Keratinocyte (primary cell): ENCODE results near the gene ATP7A. TPM values are rescaled to one million over a fixed set of nuclear protein-coding genes. Genes with fewer than 3 reads are reported as not detected.
"Not testable (repeated sequence)": the region's sequence is repeated elsewhere in the genome, so short reads cannot be mapped to it uniquely, and the experiment has no call there.

Experiments
- DNase-seq: peaks from one replicate; pipeline ENCODE4 v3.0.0-alpha.2; 2011; ENCODE audit warnings: low read depth, missing footprints, low spot score
- FAIRE-seq: peaks from 2 replicates; lab custom pipeline; 2011; peaks lifted over from hg19 to GRCh38; lab: Jason Lieb, UNC
- H2AFZ ChIP-seq: 2 replicates; pipeline ENCODE4 v1.6.0; 2012; ENCODE audit warnings: low read length, control low read depth, inconsistent platforms; ENCODE audit not compliant: control insufficient read depth
- H3K27ac ChIP-seq: 2 replicates; pipeline ENCODE4 v1.5.1; 2011; ENCODE audit warnings: low read length; ENCODE audit not compliant: control insufficient read depth, insufficient read depth
- H3K27me3 ChIP-seq: 3 replicates; pipeline ENCODE4 v1.6.0; 2011; ENCODE audit warnings: low read length; ENCODE audit not compliant: control insufficient read depth, insufficient read depth; ENCODE audit errors: extremely low read depth
- H3K36me3 ChIP-seq, 2 experiments: 2 replicates in 1 of 2; 3 replicates in 1 of 2; pipeline ENCODE4 v1.5.1; 2011; ENCODE audit warnings: low read length in 2 of 2, mild to moderate bottlenecking in 1 of 2; ENCODE audit not compliant: control insufficient read depth in 2 of 2, insufficient read depth in 2 of 2; ENCODE audit errors: extremely low read depth in 1 of 2
- H3K4me1 ChIP-seq: 3 replicates; pipeline ENCODE4 v1.5.1; 2011; ENCODE audit warnings: low read length; ENCODE audit not compliant: control insufficient read depth, insufficient read depth; ENCODE audit errors: extremely low read depth
- H3K4me2 ChIP-seq: 3 replicates; pipeline ENCODE4 v1.6.0; 2011; ENCODE audit warnings: low read depth, low read length; ENCODE audit not compliant: control insufficient read depth, insufficient read depth; ENCODE audit errors: extremely low read depth
- H3K4me3 ChIP-seq, 3 experiments: fragments of 200-600 bp in 1 of 3; sonication (generic) in 1 of 3; 2 replicates in 2 of 3; 3 replicates in 1 of 3; pipeline ENCODE4 v1.5.1; 2011 to 2016; ENCODE audit warnings: low read length in 3 of 3, mild to moderate bottlenecking in 3 of 3, control low read depth in 2 of 3, inconsistent platforms in 1 of 3, low read depth in 1 of 3, mixed read lengths in 1 of 3, mixed run types in 1 of 3, moderate library complexity in 1 of 3; ENCODE audit not compliant: control insufficient read depth in 2 of 3, insufficient read depth in 2 of 3; ENCODE audit errors: extremely low read depth in 1 of 3
- H3K79me2 ChIP-seq: 2 replicates; pipeline ENCODE4 v1.6.0; 2012; ENCODE audit warnings: low read length; ENCODE audit not compliant: control insufficient read depth, insufficient read depth
- H3K9ac ChIP-seq: 3 replicates; pipeline ENCODE4 v1.6.0; 2011; ENCODE audit warnings: low read length; ENCODE audit not compliant: control insufficient read depth, insufficient read depth; ENCODE audit errors: extremely low read depth
- H3K9me1 ChIP-seq: 3 replicates; pipeline ENCODE4 v1.6.0; 2011; ENCODE audit warnings: low read length; ENCODE audit not compliant: control insufficient read depth, insufficient read depth; ENCODE audit errors: extremely low read depth
- H3K9me3 ChIP-seq: 2 replicates; pipeline ENCODE4 v1.5.1; 2012; ENCODE audit warnings: low read depth, low read length; ENCODE audit not compliant: control insufficient read depth
- H4K20me1 ChIP-seq: 3 replicates; pipeline ENCODE4 v1.6.0; 2011; ENCODE audit warnings: low read length; ENCODE audit not compliant: control insufficient read depth, insufficient read depth; ENCODE audit errors: extremely low read depth
- EZH2 ChIP-seq: IDR thresholded peaks from one replicate; pipeline ENCODE4 v1.6.1; 2012; ENCODE audit warnings: inconsistent platforms, mild to moderate bottlenecking, low read length, moderate library complexity
- dilution Hi-C: fragments of 300-500 bp; cut with MboI; formaldehyde crosslinking; loops from one replicate; pipeline ENCODE4 v1.7.0; 2020; ENCODE audit warnings: low sequenced_read_pairs; ENCODE audit not compliant: extremely low pct_ligation_motif_present
- polyA plus RNA-seq, 5 experiments: library from polyadenylated mRNA; depleted of rRNA in 3 of 5; stranded (reverse) in 3 of 5; stranded (forward) in 1 of 5; unstranded in 1 of 5; fragments of >200 nt; gene quantifications; 1 replicate in 1 of 5; 2 replicates in 3 of 5; 3 replicates in 1 of 5; pipeline versions ENCODE4 v1.2.1 to v1.2.3, GENCODE V29; 2011 to 2012; ENCODE audit warnings: missing spikeins in 2 of 5, low read depth in 1 of 5, low replicate concordance in 1 of 5
- TF ChIP-seq, protein P1 (sequence below), 3 experiments: IDR thresholded peaks in 1 of 3; conservative IDR thresholded peaks in 1 of 3; optimal IDR thresholded peaks in 1 of 3; 2 replicates in 2 of 3; 3 replicates in 1 of 3; pipeline versions ENCODE3 to v1.5.1; 2011; ENCODE audit warnings: low read length in 3 of 3, mild to moderate bottlenecking in 3 of 3, moderate library complexity in 2 of 3, control low read depth in 1 of 3, inconsistent platforms in 1 of 3; ENCODE audit not compliant: insufficient read depth in 2 of 3; ENCODE audit errors: extremely low read depth in 1 of 3

ATP7A gene
- polyA plus RNA-seq, 1 donor (not counting 4 experiments of a cell fraction or from before 2014, with no cell fraction given), result 4.0 TPM

DNA sequence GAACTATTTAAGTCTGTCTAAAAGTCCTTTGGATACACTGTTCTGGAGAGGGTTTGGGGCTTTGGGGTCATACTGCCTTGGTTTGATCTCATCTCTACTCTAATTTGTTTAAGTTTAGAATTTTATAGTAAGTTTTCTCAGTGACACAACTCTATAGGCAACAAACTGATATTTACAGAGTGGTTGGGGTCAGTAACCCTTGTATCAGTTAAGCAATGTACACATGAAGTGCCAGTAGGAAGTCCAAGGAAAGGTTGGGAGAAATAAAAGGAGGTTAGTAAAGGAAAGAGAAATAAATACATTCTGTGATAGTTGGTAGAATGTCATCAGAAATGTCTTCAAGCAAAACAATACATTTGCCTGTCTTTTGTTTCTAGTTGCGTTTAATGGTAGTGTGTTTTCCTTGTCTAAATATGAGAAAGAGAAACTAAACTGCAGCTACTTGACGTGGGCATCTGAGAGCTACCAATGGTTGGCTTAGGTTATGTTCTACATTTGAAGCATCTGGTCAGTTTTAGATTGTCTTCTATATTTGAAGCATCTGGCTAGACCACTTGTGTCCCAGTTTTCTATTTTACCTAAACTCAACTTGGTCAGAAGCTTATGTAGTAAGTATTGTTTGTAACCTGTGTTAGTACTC is 6.9 kb downstream of the ATP7A start:
- Histone ChIP-seq H3K9ac (no peak overlapping the region), H3K79me2 (no peaks in the 10 kb centered on the region), H2AFZ (no peak overlapping the region), H3K36me3 (no peaks in the 10 kb centered on the region), H3K9me1 (no peaks in the 10 kb centered on the region), H3K9me3 (no peaks in the 10 kb centered on the region), H4K20me1 (no peaks in the 10 kb centered on the region), H3K4me1 (no peaks in the 10 kb centered on the region), H3K27ac (no peak overlapping the region), H3K27me3 (no peaks in the 10 kb centered on the region), H3K4me3 (no peak overlapping the region), H3K4me2 (no peak overlapping the region)
- FAIRE-seq (no peak), DNase-seq (no peak)
- TF ChIP-seq EZH2, result no peak
- TF ChIP-seq, protein P1, sequence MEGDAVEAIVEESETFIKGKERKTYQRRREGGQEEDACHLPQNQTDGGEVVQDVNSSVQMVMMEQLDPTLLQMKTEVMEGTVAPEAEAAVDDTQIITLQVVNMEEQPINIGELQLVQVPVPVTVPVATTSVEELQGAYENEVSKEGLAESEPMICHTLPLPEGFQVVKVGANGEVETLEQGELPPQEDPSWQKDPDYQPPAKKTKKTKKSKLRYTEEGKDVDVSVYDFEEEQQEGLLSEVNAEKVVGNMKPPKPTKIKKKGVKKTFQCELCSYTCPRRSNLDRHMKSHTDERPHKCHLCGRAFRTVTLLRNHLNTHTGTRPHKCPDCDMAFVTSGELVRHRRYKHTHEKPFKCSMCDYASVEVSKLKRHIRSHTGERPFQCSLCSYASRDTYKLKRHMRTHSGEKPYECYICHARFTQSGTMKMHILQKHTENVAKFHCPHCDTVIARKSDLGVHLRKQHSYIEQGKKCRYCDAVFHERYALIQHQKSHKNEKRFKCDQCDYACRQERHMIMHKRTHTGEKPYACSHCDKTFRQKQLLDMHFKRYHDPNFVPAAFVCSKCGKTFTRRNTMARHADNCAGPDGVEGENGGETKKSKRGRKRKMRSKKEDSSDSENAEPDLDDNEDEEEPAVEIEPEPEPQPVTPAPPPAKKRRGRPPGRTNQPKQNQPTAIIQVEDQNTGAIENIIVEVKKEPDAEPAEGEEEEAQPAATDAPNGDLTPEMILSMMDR (optimal IDR thresholded peaks at IDR 0.05 in 1 of 3, IDR thresholded peaks at IDR 0.05 in 1 of 3, conservative IDR thresholded peaks at IDR 0.05 in 1 of 3; ENCODE audit: extremely low read depth in 1 of 3, insufficient read depth in 2 of 3, low read length in 3 of 3), result no peak
- dilution Hi-C loops, result no loop called here

DNA sequence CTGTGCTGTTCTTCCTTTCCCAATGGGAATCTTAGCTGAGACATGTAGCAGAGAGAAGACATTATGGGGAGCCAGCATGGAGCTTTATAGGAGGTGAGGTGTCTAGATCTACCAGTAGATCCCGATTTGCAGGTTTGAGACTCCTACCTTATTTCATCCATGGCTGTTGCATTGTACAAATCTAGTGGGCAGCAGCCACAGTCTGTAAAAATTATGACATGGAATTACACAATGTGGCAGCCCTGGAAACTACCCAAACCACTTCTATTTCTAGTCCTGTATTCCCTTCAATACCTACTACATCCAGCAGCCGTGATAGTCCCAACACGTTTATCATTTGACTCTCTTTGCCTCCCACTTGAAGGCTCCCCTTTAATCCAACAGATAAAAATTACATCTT is 8.1 kb downstream of the ATP7A start:
- dilution Hi-C loops, result no loop called here
- no peak overlapping the region for H3K9ac ChIP-seq
- no peaks in the 10 kb centered on the region for H3K36me3 ChIP-seq
- no peaks in the 10 kb centered on the region for H3K9me3 ChIP-seq
- no peak for DNase-seq
- no peak overlapping the region for H3K4me3 ChIP-seq
- no peak overlapping the region for H3K4me2 ChIP-seq
- H3K27ac ChIP-seq, result no peak overlapping the region
- no peak for FAIRE-seq
- no peaks in the 10 kb centered on the region for H3K79me2 ChIP-seq
- H3K27me3 ChIP-seq, result no peaks in the 10 kb centered on the region
- no peak for TF ChIP-seq EZH2
- TF ChIP-seq, protein P1 (optimal IDR thresholded peaks at IDR 0.05 in 1 of 3, IDR thresholded peaks at IDR 0.05 in 1 of 3, conservative IDR thresholded peaks at IDR 0.05 in 1 of 3; ENCODE audit: extremely low read depth in 1 of 3, insufficient read depth in 2 of 3, low read length in 3 of 3), result no peak
- no peak overlapping the region for H2AFZ ChIP-seq
- H3K4me1 ChIP-seq, result no peaks in the 10 kb centered on the region
- H4K20me1 ChIP-seq, result no peaks in the 10 kb centered on the region
- no peaks in the 10 kb centered on the region for H3K9me1 ChIP-seq

DNA sequence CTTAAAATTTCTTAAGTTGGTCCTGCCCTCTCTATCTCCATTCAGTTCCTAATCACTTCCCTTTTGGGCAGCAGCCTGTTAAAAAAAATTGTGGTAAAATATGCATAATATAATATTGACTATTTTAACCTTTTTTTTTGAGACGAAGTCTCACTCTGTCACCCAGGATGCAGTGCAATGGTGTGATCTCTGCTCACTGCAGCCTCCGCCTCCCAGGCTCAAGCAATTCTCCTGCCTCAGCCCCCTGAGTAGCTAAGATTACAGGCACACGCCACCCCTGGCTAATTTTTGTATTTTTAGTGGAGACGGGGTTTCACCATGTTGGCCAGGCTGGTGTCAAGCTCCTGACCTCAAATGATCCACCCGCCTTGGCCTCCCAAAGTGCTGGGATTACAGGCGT is 8.9 kb downstream of the ATP7A start:
- H3K9me1 ChIP-seq, H4K20me1 ChIP-seq, DNase-seq, H3K79me2 ChIP-seq, H3K4me3 ChIP-seq, H3K9me3 ChIP-seq, H3K9ac ChIP-seq, H2AFZ ChIP-seq, H3K27ac ChIP-seq, H3K27me3 ChIP-seq, H3K4me2 ChIP-seq, FAIRE-seq, H3K4me1 ChIP-seq, dilution Hi-C loops, H3K36me3 ChIP-seq: not testable (repeated sequence)
